Activated CD8-positive, alpha-beta T cell treated with anti-CD3 and anti-CD28 coated beads for 36 hours (primary cell): ENCODE measurements around the gene IFNA7. TPM values are rescaled to one million over a fixed set of nuclear protein-coding genes. Genes with fewer than 3 reads are reported as not detected.
"Not testable (repeated sequence)": the region's sequence is repeated elsewhere in the genome, so short reads cannot be mapped to it uniquely, and the experiment has no call there.

Source experiments
- ATAC-seq: fragments of 200-7000 bp; cut with Tn5 transposase; one replicate; pipeline ENCODE4 v1.10.0; 2021; ENCODE audit warnings: mild to moderate bottlenecking, moderate library complexity
- CTCF ChIA-PET: fragments of 350-600 bp; sonication (Branson Sonifier 250); formaldehyde crosslinking; loops from one replicate; lab custom pipeline; 2021; ENCODE audit warnings: antibody characterized with exemption; lab: Charles Lee
- POLR2A ChIA-PET: fragments of 350-600 bp; sonication (Branson Sonifier 250); formaldehyde crosslinking; loops from one replicate; lab custom pipeline; 2021; ENCODE audit warnings: antibody characterized with exemption; lab: Charles Lee
- DNase-seq: peaks from one replicate; pipeline ENCODE4 v3.0.0-alpha.2; 2020
- H3K27ac Mint-ChIP-seq: one replicate; pipeline ENCODE4 v1.8.0; 2021; ENCODE audit warnings: mild to moderate bottlenecking, mixed read lengths
- H3K27me3 Mint-ChIP-seq: one replicate; pipeline ENCODE4 v1.8.0; 2021; ENCODE audit warnings: mixed read lengths
- H3K36me3 Mint-ChIP-seq: one replicate; pipeline ENCODE4 v1.8.0; 2021; ENCODE audit warnings: low read depth, mixed read lengths
- H3K4me1 Mint-ChIP-seq: one replicate; pipeline ENCODE4 v1.8.0; 2021; ENCODE audit warnings: low read depth, mixed read lengths
- H3K4me3 Mint-ChIP-seq: one replicate; pipeline ENCODE4 v1.8.0; 2021; ENCODE audit warnings: mild to moderate bottlenecking, moderate library complexity, mixed read lengths
- H3K9me3 Mint-ChIP-seq: one replicate; pipeline ENCODE4 v1.8.0; 2021; ENCODE audit warnings: mixed read lengths
- intact Hi-C: fragments of 100-400 bp; cut with micrococcal nuclease; formaldehyde crosslinking; loops from one replicate; pipeline ENCODE4 v1.10.0; 2022
- total RNA-seq, 2 experiments: library from RNA; stranded (reverse); gene quantifications; one replicate each; pipeline ENCODE4 v1.2.3, GENCODE V29; 2021
- TF ChIP-seq, protein P1 (sequence below): fragments of 200-600 bp; IDR thresholded peaks from one replicate; pipeline ENCODE4 v1.8.0; 2022; ENCODE audit warnings: antibody characterized with exemption, mild to moderate bottlenecking

Gene IFNA7
- total RNA-seq, 2 experiments from 2014 or later, result not detected

DNA sequence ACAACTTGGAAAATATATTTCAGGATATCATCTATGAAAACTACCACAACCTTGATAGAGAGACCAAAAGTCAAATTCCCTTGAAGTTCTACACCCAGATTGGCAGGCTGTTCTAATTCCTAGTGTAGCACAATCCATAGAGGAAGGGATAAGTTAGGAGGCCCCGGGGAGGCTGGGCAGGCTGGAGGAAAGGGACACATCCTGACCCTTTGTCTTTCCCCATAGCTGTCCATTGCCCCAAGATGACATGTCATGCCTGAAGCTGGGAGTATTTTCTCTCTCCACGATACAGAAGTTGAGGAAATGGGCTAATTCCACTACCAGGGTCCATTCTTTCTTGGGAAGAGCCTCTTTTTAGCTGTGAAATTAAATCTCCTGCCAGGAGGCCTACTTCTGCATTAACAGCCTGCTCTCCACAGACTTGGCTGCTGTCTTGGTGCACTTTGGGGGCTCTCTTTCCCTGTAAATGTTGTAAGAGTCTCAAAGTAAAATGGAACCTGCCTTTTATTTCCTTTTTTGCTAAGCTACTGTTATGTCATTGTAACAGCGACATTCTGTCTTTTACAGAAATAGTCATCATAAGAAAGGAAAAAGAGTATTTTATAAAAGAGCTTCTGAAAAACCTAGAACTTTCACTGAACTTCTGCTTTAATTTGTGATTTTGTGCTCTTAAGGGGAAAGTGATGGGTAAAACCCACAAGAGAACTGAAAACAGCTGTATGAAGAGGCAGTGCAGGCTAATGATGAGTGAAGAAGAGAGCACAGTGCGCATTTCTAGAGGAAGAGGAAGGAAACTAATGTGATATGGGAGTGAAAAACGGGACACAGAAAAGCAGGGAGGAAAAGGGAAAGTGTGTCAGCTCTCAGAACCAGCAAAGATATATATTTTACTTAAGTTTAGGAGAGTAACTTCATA lies 11.7 kb upstream of the IFNA7 start:
- H3K27me3 Mint-ChIP-seq, POLR2A ChIA-PET, H3K4me1 Mint-ChIP-seq, DNase-seq, H3K9me3 Mint-ChIP-seq, H3K36me3 Mint-ChIP-seq, H3K27ac Mint-ChIP-seq: not testable (repeated sequence)
- intact Hi-C loops, result loop anchor here (10.0 kb wide), 1 partner anchor 571 kb away; no protein-coding TSS in a partner anchor
- CTCF ChIA-PET, result interaction anchor here (0.7 to 4.2 kb wide), 22 partner anchors 10 to 580 kb away, joined by 3 to 33 read pairs (median 3); partner anchors contain the start of genes IFNA14 and IFNA7
- peak; percentile 68 for ATAC-seq
- peak overlapping the region; percentile 16 for H3K4me3 Mint-ChIP-seq
- TF ChIP-seq, protein P1, sequence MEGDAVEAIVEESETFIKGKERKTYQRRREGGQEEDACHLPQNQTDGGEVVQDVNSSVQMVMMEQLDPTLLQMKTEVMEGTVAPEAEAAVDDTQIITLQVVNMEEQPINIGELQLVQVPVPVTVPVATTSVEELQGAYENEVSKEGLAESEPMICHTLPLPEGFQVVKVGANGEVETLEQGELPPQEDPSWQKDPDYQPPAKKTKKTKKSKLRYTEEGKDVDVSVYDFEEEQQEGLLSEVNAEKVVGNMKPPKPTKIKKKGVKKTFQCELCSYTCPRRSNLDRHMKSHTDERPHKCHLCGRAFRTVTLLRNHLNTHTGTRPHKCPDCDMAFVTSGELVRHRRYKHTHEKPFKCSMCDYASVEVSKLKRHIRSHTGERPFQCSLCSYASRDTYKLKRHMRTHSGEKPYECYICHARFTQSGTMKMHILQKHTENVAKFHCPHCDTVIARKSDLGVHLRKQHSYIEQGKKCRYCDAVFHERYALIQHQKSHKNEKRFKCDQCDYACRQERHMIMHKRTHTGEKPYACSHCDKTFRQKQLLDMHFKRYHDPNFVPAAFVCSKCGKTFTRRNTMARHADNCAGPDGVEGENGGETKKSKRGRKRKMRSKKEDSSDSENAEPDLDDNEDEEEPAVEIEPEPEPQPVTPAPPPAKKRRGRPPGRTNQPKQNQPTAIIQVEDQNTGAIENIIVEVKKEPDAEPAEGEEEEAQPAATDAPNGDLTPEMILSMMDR, result peak; percentile 53

DNA sequence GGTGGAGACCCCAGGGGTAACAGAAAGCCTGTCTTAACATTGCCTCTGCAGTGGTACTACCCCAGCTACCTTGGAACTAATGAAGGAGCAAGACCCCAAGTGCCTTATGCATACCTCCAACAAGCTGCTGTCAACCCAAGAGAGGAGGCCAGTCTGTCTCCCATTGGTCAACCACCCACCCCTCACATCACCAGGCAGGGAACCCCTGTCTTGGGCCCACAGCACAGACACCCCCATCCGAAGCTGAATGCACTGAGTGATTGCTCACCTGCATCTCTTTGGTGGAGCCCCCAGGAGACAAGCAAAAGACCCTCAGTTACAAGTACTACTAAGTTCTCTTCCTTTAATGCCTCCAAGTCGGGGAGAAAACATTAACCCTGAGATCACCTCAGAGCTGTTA lies 10.2 kb upstream of the IFNA7 start:
- not testable (repeated sequence) for ATAC-seq

DNA sequence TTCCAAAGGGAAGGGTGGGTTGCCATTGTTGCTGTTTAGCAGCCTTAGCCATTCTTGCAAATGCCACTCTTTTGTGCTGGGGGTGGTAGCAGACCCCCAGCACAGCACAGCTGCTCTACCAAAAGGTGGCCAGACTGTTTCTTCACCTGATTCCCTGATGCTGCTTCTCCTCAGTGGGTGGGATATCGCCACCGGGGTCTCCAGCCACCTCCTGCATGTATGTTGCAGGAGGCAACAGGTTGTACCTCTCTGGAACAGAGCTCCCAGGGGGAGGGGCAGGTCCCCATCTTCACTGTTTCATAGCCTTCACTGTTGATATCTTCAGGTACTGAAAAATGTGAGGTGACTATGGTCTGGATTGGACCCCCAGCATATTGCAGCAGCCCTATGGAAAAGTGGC lies 8.8 kb upstream of the IFNA7 start:
- H3K9me3 Mint-ChIP-seq, H3K27me3 Mint-ChIP-seq, H3K27ac Mint-ChIP-seq, DNase-seq, H3K4me1 Mint-ChIP-seq, H3K4me3 Mint-ChIP-seq, POLR2A ChIA-PET, H3K36me3 Mint-ChIP-seq, ATAC-seq: not testable (repeated sequence)
- intact Hi-C loops, result loop anchor here (10.0 kb wide), 1 partner anchor 574 kb away; no protein-coding TSS in a partner anchor
- CTCF ChIA-PET, result interaction anchor here (1.6 to 1.9 kb wide), 2 partner anchors 16 to 185 kb away, joined by 3 to 7 read pairs; no protein-coding TSS in a partner anchor

More for the DNA sequence above, 10.2 kb upstream of the IFNA7 start:
- intact Hi-C loops, result loop anchor here (10.0 kb wide), 1 partner anchor 573 kb away; no protein-coding TSS in a partner anchor
- H3K4me1 Mint-ChIP-seq, POLR2A ChIA-PET, H3K27ac Mint-ChIP-seq, DNase-seq, H3K36me3 Mint-ChIP-seq, H3K9me3 Mint-ChIP-seq, H3K4me3 Mint-ChIP-seq, H3K27me3 Mint-ChIP-seq: not testable (repeated sequence)
- CTCF ChIA-PET, result interaction anchor here (1.0 to 4.2 kb wide), 5 partner anchors 18 to 186 kb away, joined by 3 to 33 read pairs (median 9); no protein-coding TSS in a partner anchor

DNA sequence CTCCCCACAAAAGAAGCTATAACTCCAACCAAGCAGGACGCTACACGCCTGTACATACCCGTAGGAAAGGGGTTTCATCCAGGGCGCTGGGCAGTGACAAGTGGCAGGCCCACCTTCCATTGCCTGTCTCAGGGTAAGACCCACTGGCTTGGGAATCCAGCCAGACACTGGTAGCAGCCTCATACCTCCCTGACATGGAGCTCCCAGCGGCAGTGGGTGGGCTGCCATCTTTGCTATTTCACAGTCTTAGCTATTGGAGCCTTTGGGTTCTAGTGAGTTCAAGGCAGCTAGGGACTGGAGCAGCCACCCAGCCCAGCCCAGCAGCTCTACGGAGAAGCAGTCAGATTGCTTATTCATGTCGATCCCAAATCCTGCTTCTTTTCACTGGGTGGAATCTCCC lies 8.3 kb upstream of the IFNA7 start:
- CTCF ChIA-PET, result interaction anchor here (0.7 to 1.9 kb wide), 3 partner anchors 15 to 185 kb away, joined by 3 to 7 read pairs (median 4); no protein-coding TSS in a partner anchor
- ATAC-seq (no peak), DNase-seq (no peak)
- H3K36me3 Mint-ChIP-seq, result no peaks in the 10 kb centered on the region
- intact Hi-C loops, result loop anchor here (10.0 kb wide), 1 partner anchor 574 kb away; no protein-coding TSS in a partner anchor
- TF ChIP-seq, protein P1, result no peak
- peaks cover 3% of the 10 kb centered on the region for H3K27me3 Mint-ChIP-seq
- peaks cover 6% of the 10 kb centered on the region for H3K4me1 Mint-ChIP-seq
- no peaks in the 10 kb centered on the region for H3K9me3 Mint-ChIP-seq
- POLR2A ChIA-PET, result no interaction called here
- no peak overlapping the region for H3K27ac Mint-ChIP-seq
- no peak overlapping the region for H3K4me3 Mint-ChIP-seq

DNA sequence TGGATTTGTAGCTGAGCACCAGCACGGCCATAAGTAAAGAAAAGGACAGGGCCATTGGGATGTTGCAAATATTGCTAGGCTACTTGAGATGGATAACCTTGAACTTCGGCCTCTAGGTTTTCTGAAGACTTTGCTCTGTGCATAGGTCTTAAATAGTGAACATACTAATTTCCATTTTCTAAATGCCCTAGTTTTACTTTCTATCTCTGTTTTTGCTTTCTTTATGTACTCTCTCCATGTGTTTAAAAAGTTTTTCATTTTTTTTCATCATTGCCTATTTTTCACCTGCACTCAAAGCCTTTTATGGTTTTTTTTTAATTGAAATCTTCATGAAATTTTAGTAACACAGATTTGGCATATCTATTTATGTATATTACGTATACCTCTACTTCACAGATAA lies 5.0 kb upstream of the IFNA7 start, which contains the start of gene IFNA10:
Gene IFNA10, minus strand, starts transcription at position 101 of the 400 bp plus-strand sequence. Its CDS starts 46 bp downstream, at position 55.
- ChIA-PET CTCF (interaction anchor here (1.2 kb wide), 1 partner anchor 12 kb away, joined by 4 read pairs; no protein-coding TSS in a partner anchor), POLR2A (interaction anchor here (1.2 kb wide), 1 partner anchor 28 kb away, joined by 3 read pairs; no protein-coding TSS in a partner anchor)
- H3K27ac Mint-ChIP-seq, DNase-seq, H3K9me3 Mint-ChIP-seq, H3K4me3 Mint-ChIP-seq, H3K36me3 Mint-ChIP-seq, H3K4me1 Mint-ChIP-seq, H3K27me3 Mint-ChIP-seq, intact Hi-C loops, ATAC-seq: not testable (repeated sequence)

DNA sequence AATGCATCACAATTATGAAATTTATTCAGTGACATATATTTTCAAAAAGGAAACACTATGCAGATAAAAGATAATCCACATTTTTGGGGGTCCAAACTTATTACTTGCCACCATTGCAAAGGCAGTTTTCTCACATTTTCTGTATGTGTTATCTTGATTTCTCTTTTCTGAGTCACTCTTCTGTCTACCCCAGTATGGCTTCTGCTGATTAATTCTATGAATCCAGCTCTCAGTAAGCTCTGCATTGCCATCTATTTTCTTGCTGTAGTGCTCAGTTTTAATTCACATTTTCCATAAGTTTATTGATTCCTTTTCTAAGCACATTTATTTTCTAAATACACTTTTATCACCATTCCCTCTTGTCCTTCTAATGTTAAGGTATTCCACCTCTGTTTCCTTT lies 3.2 kb upstream of the IFNA7 start:
- ChIA-PET POLR2A (no interaction called here), CTCF (no interaction called here)
- H3K9me3 Mint-ChIP-seq, result peaks cover 3% of the 10 kb centered on the region
- peaks cover 5% of the 10 kb centered on the region for H3K4me1 Mint-ChIP-seq
- intact Hi-C loops, result no loop called here
- H3K27me3 Mint-ChIP-seq, result peaks cover 5% of the 10 kb centered on the region
- H3K36me3 Mint-ChIP-seq, result no peaks in the 10 kb centered on the region
- ATAC-seq (peak; percentile 42), DNase-seq (no peak)
- no peak overlapping the region for H3K27ac Mint-ChIP-seq
- H3K4me3 Mint-ChIP-seq, result no peak overlapping the region
- TF ChIP-seq, protein P1, result no peak
